ENCODE results near the gene C12orf50.

DNA sequence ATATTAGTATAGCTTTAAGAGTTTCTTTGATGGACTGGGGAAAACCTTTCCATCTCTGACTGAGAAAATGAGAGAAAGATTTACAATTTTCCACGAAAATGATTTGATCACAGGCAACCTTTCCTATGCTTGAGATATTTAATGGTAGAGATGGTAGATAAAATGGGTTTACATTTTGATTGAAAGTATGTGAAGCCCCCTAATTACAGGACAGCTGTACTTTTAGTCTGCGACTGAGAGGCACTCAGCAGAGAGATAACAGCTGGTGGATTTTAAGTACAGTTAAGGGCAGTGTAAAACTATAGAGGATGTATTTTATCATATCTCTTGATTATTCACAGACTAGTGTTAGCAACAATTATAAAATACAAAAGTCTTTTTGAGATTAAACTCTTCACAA lies 40.7 kb downstream of the C12orf50 start:
- TF ChIP-seq, protein P1, sequence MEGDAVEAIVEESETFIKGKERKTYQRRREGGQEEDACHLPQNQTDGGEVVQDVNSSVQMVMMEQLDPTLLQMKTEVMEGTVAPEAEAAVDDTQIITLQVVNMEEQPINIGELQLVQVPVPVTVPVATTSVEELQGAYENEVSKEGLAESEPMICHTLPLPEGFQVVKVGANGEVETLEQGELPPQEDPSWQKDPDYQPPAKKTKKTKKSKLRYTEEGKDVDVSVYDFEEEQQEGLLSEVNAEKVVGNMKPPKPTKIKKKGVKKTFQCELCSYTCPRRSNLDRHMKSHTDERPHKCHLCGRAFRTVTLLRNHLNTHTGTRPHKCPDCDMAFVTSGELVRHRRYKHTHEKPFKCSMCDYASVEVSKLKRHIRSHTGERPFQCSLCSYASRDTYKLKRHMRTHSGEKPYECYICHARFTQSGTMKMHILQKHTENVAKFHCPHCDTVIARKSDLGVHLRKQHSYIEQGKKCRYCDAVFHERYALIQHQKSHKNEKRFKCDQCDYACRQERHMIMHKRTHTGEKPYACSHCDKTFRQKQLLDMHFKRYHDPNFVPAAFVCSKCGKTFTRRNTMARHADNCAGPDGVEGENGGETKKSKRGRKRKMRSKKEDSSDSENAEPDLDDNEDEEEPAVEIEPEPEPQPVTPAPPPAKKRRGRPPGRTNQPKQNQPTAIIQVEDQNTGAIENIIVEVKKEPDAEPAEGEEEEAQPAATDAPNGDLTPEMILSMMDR (tag by site-specific recombination; IDR thresholded peaks at IDR 0.05) = no peak
- no peak for TF ChIP-seq ZNF404 (tag by site-specific recombination; IDR thresholded peaks at IDR 0.05)
- TF ChIP-seq, protein P2, sequence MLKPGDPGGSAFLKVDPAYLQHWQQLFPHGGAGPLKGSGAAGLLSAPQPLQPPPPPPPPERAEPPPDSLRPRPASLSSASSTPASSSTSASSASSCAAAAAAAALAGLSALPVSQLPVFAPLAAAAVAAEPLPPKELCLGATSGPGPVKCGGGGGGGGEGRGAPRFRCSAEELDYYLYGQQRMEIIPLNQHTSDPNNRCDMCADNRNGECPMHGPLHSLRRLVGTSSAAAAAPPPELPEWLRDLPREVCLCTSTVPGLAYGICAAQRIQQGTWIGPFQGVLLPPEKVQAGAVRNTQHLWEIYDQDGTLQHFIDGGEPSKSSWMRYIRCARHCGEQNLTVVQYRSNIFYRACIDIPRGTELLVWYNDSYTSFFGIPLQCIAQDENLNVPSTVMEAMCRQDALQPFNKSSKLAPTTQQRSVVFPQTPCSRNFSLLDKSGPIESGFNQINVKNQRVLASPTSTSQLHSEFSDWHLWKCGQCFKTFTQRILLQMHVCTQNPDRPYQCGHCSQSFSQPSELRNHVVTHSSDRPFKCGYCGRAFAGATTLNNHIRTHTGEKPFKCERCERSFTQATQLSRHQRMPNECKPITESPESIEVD (tag by site-specific recombination; IDR thresholded peaks at IDR 0.05) = no peak
- TF ChIP-seq TCF7L2 (IDR thresholded peaks at IDR 0.05; ENCODE audit: borderline replicate concordance, low read depth, low read length) = no peak
- TF ChIP-seq ZNF274 (IDR thresholded peaks at IDR 0.05; ENCODE audit: low read length) = no peak
- no peak for TF ChIP-seq ZNF274 (tag by site-specific recombination; IDR thresholded peaks at IDR 0.05; ENCODE audit: borderline replicate concordance)
- no peak for TF ChIP-seq IKZF3 (tag by site-specific recombination; IDR thresholded peaks at IDR 0.05)
- TF ChIP-seq ZNF311 (tag by site-specific recombination; IDR thresholded peaks at IDR 0.05; ENCODE audit: borderline replicate concordance) = no peak
- TF ChIP-seq ZNF843 (tag by site-specific recombination; IDR thresholded peaks at IDR 0.05) = no peak
- TF ChIP-seq ZNF510 (tag by site-specific recombination; IDR thresholded peaks at IDR 0.05; ENCODE audit: insufficient replicate concordance) = no peak
